Uterus (tissue), 4 donors: ENCODE data around the gene SEC22A. TPM values are rescaled to one million over a fixed set of nuclear protein-coding genes. Genes with fewer than 3 reads are reported as not detected.

Experiments used
- DNase-seq, 2 donors: peaks; one replicate each; pipeline ENCODE4 v3.0.0-alpha.2; 2019 to 2020
- H3K27ac ChIP-seq, 2 donors: fragments of 200-600 bp; sonication (generic); 1 replicate in 1 of 2; 2 replicates in 1 of 2; pipeline ENCODE4 v1.5.1; 2016 to 2018
- H3K27me3 ChIP-seq, 2 donors: fragments of 200-600 bp; sonication (generic); one replicate each; pipeline ENCODE4 v1.5.1; 2018 to 2019; ENCODE audit warnings: control low read depth in 1 of 2
- H3K36me3 ChIP-seq, 2 donors: fragments of 200-600 bp; sonication (generic); one replicate each; pipeline ENCODE4 v1.5.1; 2019; ENCODE audit warnings: control low read depth in 1 of 2
- H3K4me1 ChIP-seq, 2 donors: fragments of 200-600 bp; sonication (generic); one replicate each; pipeline ENCODE4 v1.5.1; 2018 to 2019; ENCODE audit warnings: control low read depth in 1 of 2
- H3K4me3 ChIP-seq, 2 donors: fragments of 200-600 bp; sonication (generic); 1 replicate in 1 of 2; 2 replicates in 1 of 2; pipeline ENCODE4 v1.5.1; 2018 to 2019; ENCODE audit warnings: mild to moderate bottlenecking in 1 of 2
- H3K9me3 ChIP-seq, 2 donors: fragments of 200-600 bp; sonication (generic); one replicate each; pipeline ENCODE4 v1.5.1; 2019; ENCODE audit warnings: control low read depth in 1 of 2
- CTCF ChIP-seq, 4 experiments: fragments of 200-600 bp in 2 of 4; fragments of 450-650 bp in 2 of 4; sonication (generic) in 2 of 4; IDR thresholded peaks; one replicate each; pipeline ENCODE4 v1.5.1; 2016 to 2019; ENCODE audit warnings: antibody characterized with exemption in 4 of 4, mild to moderate bottlenecking in 2 of 4, moderate library complexity in 1 of 4
- POLR2A ChIP-seq, 2 donors: fragments of 450-650 bp; IDR thresholded peaks; one replicate each; pipeline ENCODE4 v1.6.1; 2016; ENCODE audit warnings: antibody characterized with exemption in 2 of 2, mild to moderate bottlenecking in 1 of 2, moderate library complexity in 1 of 2
- intact Hi-C: fragments of 100-400 bp; cut with DNase I; formaldehyde crosslinking; loops from one replicate; pipeline ENCODE4 v1.15.1; 2023; ENCODE audit warnings: low total_unique reads
- total RNA-seq, 4 donors: library from RNA; depleted of rRNA in 3 of 4; stranded (reverse); fragments of >200 nt in 3 of 4; gene quantifications; one replicate each; pipeline versions ENCODE4 v1.1.0 to v1.2.4, GENCODE V29; 2014 to 2023
- donor health status: DM: yes; HTN: yes; CAD: no.

Gene SEC22A
- total RNA-seq, 4 donors from 2014 or later: 14.9 to 103 (median 35.6) TPM

- Histone ChIP-seq H3K27me3 (no peaks in the 10 kb centered on the region), H3K9me3 (no peaks in the 10 kb centered on the region), H3K4me1 (peaks cover 0 to 2% of the 10 kb centered on the region in 2 donors), H3K27ac (no peak overlapping the region), H3K36me3 (no peaks in the 10 kb centered on the region), H3K4me3 (no peak overlapping the region)
- intact Hi-C loops: no loop called here
- DNase-seq: no peak
- TF ChIP-seq POLR2A (IDR thresholded peaks at IDR 0.05) (no peak), CTCF (IDR thresholded peaks at IDR 0.05) (no peak)
These were observed 76.7 kb downstream of the SEC22A start for GRCh38 chr3:123278446-123278845.

GRCh38 chr3:123279121-123279520, 77.4 kb downstream of the SEC22A start:
- TF ChIP-seq CTCF (IDR thresholded peaks at IDR 0.05) (no peak), POLR2A (IDR thresholded peaks at IDR 0.05) (no peak)
- intact Hi-C loops: no loop called here
- no peak for DNase-seq
- Histone ChIP-seq H3K9me3 (no peaks in the 10 kb centered on the region), H3K27ac (no peak overlapping the region), H3K4me3 (no peak overlapping the region), H3K36me3 (no peaks in the 10 kb centered on the region), H3K27me3 (no peaks in the 10 kb centered on the region), H3K4me1 (no peaks in the 10 kb centered on the region)

- H3K36me3 ChIP-seq: no peaks in the 10 kb centered on the region
These were observed 79.7 kb downstream of the SEC22A start for GRCh38 chr3:123281406-123281805.

GRCh38 chr3:123281929-123282328, 80.2 kb downstream of the SEC22A start:
- DNase-seq: no peak

More at GRCh38 chr3:123281406-123281805, 79.7 kb downstream of the SEC22A start:
- no peaks in the 10 kb centered on the region for H3K9me3 ChIP-seq
- H3K4me1 ChIP-seq: no peaks in the 10 kb centered on the region
- H3K27ac ChIP-seq: no peak overlapping the region
- DNase-seq: no peak
- no peaks in the 10 kb centered on the region for H3K27me3 ChIP-seq
- no peak overlapping the region for H3K4me3 ChIP-seq
- intact Hi-C loops: no loop called here
- TF ChIP-seq CTCF (IDR thresholded peaks at IDR 0.05) (no peak), POLR2A (IDR thresholded peaks at IDR 0.05) (no peak)

GRCh38 chr3:123282461-123282860, 80.7 kb downstream of the SEC22A start:
- intact Hi-C loops: no loop called here
- no peak overlapping the region for H3K27ac ChIP-seq
- DNase-seq: no peak
- no peaks in the 10 kb centered on the region for H3K36me3 ChIP-seq
- H3K9me3 ChIP-seq: no peaks in the 10 kb centered on the region
- TF ChIP-seq CTCF (IDR thresholded peaks at IDR 0.05) (no peak), POLR2A (IDR thresholded peaks at IDR 0.05) (no peak)
- no peak overlapping the region for H3K4me3 ChIP-seq
- H3K27me3 ChIP-seq: no peaks in the 10 kb centered on the region
- no peaks in the 10 kb centered on the region for H3K4me1 ChIP-seq

More at GRCh38 chr3:123281929-123282328, 80.2 kb downstream of the SEC22A start:
- TF ChIP-seq POLR2A (IDR thresholded peaks at IDR 0.05) (no peak), CTCF (IDR thresholded peaks at IDR 0.05) (no peak)
- Histone ChIP-seq H3K9me3 (no peaks in the 10 kb centered on the region), H3K4me1 (no peaks in the 10 kb centered on the region), H3K4me3 (no peak overlapping the region), H3K27ac (no peak overlapping the region), H3K36me3 (no peaks in the 10 kb centered on the region), H3K27me3 (no peaks in the 10 kb centered on the region)
- intact Hi-C loops: no loop called here
